H1 (cell line): ENCODE data around the gene SLX9. TPM values are rescaled to one million over a fixed set of nuclear protein-coding genes. Genes with fewer than 3 reads are reported as not detected.

ENCODE experiments used
- polyA plus RNA-seq, 7 experiments: library from polyadenylated mRNA; depleted of rRNA in 3 of 7; stranded (reverse) in 5 of 7; unstranded in 2 of 7; fragments of >200 nt in 5 of 7; fragments of 200-250 nt in 2 of 7; gene quantifications; 1 replicate in 5 of 7; 2 replicates in 1 of 7; 4 replicates in 1 of 7; pipeline versions ENCODE4 v1.2.1 to v1.2.3, GENCODE V29; 2011 to 2013; ENCODE audit warnings: missing spikeins in 2 of 7, mixed read lengths in 2 of 7
- total RNA-seq: library from RNA; stranded (reverse); fragmentation: NEBNext Ultra II Directional; extraction: Animal tissue kit (Norgen Biotek cat#: 25700); gene quantifications from 2 replicates; pipeline ENCODE4 v1.2.1, GENCODE V29; 2021
- TF ChIP-seq, protein P1 (sequence below): fragments of 300-600 bp; sonication (generic); IDR thresholded peaks from 2 replicates; pipeline ENCODE4 v1.7.1; 2012; ENCODE audit warnings: low read length, moderate library complexity, mild to moderate bottlenecking, inconsistent platforms; ENCODE audit not compliant: insufficient replicate concordance

Gene SLX9
- total and polyA plus RNA-seq, 2 of the 8 experiments (the other 6 are each of a cell fraction or from before 2014, with no cell fraction given), result 17.7 to 57.3 TPM

DNA sequence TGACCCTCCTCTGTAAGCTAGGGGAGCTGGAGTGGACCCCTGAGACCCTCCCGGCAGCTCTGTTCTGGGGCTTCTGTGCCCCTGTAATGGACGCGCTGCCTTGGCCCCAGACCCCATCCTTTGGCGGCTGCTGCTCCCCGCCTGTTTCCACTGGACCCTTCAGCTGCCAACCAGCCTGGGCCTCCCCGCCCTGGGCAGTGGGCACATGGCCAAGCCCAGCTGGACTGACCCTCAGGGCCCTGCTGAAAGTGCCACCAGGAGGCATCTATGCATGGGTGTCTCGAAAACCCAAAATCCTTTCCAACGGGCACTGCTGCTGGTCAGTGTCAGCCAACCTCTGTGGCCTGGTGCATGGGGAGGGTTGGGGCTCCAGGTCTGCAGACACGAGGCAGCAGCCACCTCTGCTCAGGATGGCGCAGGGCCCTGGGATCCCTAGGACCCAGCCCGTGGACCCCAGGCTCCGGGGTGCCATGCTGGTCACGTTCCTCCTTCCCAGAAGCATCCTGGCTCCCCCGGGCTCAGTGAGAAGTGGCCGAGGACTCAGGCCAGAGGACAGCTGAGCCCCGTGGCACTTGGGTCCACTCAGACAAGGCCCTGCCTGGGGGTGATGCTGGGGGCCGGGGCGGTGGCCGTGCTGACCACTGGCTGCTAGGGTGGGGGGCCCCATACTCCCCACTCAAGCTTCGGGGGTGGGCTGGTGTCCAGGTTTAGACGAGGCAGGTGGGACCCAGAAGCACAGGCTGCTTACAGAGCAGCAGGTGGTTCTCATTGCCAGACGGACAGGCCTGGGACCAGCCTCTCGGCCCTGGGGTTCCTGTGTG lies 46.9 kb downstream of the SLX9 start (continued):
- TF ChIP-seq, protein P1, sequence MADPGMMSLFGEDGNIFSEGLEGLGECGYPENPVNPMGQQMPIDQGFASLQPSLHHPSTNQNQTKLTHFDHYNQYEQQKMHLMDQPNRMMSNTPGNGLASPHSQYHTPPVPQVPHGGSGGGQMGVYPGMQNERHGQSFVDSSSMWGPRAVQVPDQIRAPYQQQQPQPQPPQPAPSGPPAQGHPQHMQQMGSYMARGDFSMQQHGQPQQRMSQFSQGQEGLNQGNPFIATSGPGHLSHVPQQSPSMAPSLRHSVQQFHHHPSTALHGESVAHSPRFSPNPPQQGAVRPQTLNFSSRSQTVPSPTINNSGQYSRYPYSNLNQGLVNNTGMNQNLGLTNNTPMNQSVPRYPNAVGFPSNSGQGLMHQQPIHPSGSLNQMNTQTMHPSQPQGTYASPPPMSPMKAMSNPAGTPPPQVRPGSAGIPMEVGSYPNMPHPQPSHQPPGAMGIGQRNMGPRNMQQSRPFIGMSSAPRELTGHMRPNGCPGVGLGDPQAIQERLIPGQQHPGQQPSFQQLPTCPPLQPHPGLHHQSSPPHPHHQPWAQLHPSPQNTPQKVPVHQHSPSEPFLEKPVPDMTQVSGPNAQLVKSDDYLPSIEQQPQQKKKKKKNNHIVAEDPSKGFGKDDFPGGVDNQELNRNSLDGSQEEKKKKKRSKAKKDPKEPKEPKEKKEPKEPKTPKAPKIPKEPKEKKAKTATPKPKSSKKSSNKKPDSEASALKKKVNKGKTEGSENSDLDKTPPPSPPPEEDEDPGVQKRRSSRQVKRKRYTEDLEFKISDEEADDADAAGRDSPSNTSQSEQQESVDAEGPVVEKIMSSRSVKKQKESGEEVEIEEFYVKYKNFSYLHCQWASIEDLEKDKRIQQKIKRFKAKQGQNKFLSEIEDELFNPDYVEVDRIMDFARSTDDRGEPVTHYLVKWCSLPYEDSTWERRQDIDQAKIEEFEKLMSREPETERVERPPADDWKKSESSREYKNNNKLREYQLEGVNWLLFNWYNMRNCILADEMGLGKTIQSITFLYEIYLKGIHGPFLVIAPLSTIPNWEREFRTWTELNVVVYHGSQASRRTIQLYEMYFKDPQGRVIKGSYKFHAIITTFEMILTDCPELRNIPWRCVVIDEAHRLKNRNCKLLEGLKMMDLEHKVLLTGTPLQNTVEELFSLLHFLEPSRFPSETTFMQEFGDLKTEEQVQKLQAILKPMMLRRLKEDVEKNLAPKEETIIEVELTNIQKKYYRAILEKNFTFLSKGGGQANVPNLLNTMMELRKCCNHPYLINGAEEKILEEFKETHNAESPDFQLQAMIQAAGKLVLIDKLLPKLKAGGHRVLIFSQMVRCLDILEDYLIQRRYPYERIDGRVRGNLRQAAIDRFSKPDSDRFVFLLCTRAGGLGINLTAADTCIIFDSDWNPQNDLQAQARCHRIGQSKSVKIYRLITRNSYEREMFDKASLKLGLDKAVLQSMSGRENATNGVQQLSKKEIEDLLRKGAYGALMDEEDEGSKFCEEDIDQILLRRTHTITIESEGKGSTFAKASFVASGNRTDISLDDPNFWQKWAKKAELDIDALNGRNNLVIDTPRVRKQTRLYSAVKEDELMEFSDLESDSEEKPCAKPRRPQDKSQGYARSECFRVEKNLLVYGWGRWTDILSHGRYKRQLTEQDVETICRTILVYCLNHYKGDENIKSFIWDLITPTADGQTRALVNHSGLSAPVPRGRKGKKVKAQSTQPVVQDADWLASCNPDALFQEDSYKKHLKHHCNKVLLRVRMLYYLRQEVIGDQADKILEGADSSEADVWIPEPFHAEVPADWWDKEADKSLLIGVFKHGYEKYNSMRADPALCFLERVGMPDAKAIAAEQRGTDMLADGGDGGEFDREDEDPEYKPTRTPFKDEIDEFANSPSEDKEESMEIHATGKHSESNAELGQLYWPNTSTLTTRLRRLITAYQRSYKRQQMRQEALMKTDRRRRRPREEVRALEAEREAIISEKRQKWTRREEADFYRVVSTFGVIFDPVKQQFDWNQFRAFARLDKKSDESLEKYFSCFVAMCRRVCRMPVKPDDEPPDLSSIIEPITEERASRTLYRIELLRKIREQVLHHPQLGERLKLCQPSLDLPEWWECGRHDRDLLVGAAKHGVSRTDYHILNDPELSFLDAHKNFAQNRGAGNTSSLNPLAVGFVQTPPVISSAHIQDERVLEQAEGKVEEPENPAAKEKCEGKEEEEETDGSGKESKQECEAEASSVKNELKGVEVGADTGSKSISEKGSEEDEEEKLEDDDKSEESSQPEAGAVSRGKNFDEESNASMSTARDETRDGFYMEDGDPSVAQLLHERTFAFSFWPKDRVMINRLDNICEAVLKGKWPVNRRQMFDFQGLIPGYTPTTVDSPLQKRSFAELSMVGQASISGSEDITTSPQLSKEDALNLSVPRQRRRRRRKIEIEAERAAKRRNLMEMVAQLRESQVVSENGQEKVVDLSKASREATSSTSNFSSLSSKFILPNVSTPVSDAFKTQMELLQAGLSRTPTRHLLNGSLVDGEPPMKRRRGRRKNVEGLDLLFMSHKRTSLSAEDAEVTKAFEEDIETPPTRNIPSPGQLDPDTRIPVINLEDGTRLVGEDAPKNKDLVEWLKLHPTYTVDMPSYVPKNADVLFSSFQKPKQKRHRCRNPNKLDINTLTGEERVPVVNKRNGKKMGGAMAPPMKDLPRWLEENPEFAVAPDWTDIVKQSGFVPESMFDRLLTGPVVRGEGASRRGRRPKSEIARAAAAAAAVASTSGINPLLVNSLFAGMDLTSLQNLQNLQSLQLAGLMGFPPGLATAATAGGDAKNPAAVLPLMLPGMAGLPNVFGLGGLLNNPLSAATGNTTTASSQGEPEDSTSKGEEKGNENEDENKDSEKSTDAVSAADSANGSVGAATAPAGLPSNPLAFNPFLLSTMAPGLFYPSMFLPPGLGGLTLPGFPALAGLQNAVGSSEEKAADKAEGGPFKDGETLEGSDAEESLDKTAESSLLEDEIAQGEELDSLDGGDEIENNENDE, result no peak
- TF ChIP-seq, all 59 proteins: peak for 0
